ENCODE measurements around the gene HNRNPA1L2. TPM values are rescaled to one million over a fixed set of nuclear protein-coding genes. Genes with fewer than 3 reads are reported as not detected.

The HNRNPA1L2 gene
- total and polyA plus RNA-seq, 12 donors = 1.7 to 9.1 (median 3.5) TPM

DNA sequence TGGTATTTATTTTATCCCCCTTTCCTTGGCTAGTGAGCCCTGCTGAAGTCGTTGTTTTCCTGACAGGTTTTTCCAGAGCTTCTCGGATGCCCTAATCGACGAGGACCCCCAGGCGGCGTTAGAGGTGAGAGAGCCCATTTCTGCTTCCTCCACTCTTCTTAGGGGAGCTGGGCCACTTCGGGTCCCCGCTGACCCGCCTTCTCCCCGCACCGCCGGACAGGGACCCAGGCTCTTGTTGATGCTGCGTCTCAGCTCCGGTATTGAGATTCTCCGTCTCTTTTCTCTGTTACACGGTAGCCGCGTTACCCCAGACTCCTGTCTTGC lies 10.7 kb downstream of the HNRNPA1L2 start:
- TF ChIP-seq CTCF (IDR thresholded peaks at IDR 0.05) = peak in 4 of 9 donors; percentile 1 to 34 (median 20)
- Histone ChIP-seq H3K4me1 (peaks cover 0 to 51% (median 42%) of the 10 kb centered on the region in 9 donors), H3K36me3 (peaks cover 0 to 30% (median 3%) of the 10 kb centered on the region in 9 donors), H3K27ac (peak overlapping the region; percentile 86 to 98 (median 97)), H3K9me3 (no peaks in the 10 kb centered on the region), H3K4me3 (peak overlapping the region; percentile 57 to 84 (median 74)), H3K27me3 (no peaks in the 10 kb centered on the region)
- ATAC-seq = peak; percentile 1 to 32 (median 19)
- DNase-seq = no peak
- intact Hi-C loops (cut with DNase I) = loop anchor here in 6 of 10 donors (1.0 to 10.0 kb wide), 4 partner anchors 36 to 198 kb away; partner anchors contain the start of genes CKAP2 (in 1 of the 6) and VPS36 (in 1 of the 6)
- 0% methylated on average over 18 of the region's 18 CpGs for whole genome bisulfite sequencing, 2 donors

DNA sequence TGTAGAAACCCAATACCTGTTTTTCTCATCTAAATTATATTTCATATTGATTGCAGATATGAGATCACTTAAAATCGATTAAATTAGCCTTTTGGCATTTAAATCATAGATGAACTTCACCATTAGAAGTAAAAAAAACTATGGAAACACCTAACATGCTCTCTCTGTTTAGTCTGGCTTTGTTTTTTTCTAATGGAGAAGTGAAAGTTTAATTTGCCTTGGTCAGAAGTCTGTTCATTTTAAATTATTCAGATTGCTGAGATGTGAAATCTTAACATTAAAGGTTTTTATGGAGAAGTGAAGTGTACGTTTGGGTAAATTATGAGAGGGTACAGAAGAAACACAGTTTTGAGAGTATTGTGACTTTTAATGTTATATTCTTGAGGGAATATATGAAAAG lies 17.1 kb downstream of the HNRNPA1L2 start:
- 90 to 92% methylated on average over 2 of the region's 2 CpGs for WGBS, 2 donors
- H3K9me3 ChIP-seq = no peaks in the 10 kb centered on the region
- no peak for ATAC-seq
- H3K36me3 ChIP-seq = peaks cover 0 to 77% (median 32%) of the 10 kb centered on the region in 9 donors
- no peak for DNase-seq
- H3K27me3 ChIP-seq = no peaks in the 10 kb centered on the region
- peaks cover 0 to 28% (median 23%) of the 10 kb centered on the region in 9 donors for H3K4me1 ChIP-seq
- intact Hi-C loops (cut with DNase I) = loop anchor here in 1 of 10 donors (10.0 kb wide), 1 partner anchor 205 kb away; the partner anchor contains the start of genes CKAP2 and VPS36
- H3K4me3 ChIP-seq = no peak overlapping the region
- no peak overlapping the region for H3K27ac ChIP-seq
- TF ChIP-seq CTCF (IDR thresholded peaks at IDR 0.05) = no peak

DNA sequence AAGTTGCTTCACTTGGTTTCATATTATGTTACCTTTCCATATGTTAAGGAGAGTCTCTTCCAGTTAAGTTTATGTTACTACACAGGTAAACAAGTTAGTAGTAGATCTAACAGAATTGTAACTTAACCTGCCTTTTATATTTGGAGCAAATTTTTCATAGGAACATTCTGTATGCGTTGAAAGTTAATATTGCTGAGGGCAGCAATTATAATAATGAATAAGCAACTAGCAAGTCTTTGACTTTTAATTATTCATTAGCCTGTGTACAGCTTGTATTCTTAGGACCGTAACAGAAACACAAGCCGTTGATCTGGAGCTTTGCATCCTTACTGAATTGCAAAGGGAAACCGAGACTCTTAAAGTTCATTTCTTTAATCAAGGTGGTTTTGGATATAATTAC lies 22.0 kb downstream of the HNRNPA1L2 start:
- Histone ChIP-seq H3K27ac (no peak overlapping the region), H3K4me1 (peaks cover 0 to 3% (median 0%) of the 10 kb centered on the region in 9 donors), H3K36me3 (peaks cover 0 to 99% (median 57%) of the 10 kb centered on the region in 9 donors), H3K4me3 (no peak overlapping the region), H3K9me3 (no peaks in the 10 kb centered on the region), H3K27me3 (no peaks in the 10 kb centered on the region)
- DNase-seq = no peak
- ATAC-seq = no peak
- intact Hi-C loops (cut with DNase I) = loop anchor here in 2 of 10 donors (10.0 kb wide), 1 partner anchor 141 kb away; no protein-coding TSS in a partner anchor
- WGBS, 2 donors = 96 to 97% methylated on average over 4 of the region's 4 CpGs
- TF ChIP-seq CTCF (IDR thresholded peaks at IDR 0.05) = no peak

GRCh38 chr13:52665325-52665724 lies 23.1 kb downstream of the HNRNPA1L2 start:
- ATAC-seq (no peak), DNase-seq (no peak)
- H3K27me3 ChIP-seq = no peaks in the 10 kb centered on the region
- H3K4me3 ChIP-seq = no peak overlapping the region
- H3K36me3 ChIP-seq = peaks cover 0 to 99% (median 52%) of the 10 kb centered on the region in 9 donors
- H3K4me1 ChIP-seq = peaks cover 0 to 3% (median 0%) of the 10 kb centered on the region in 9 donors
- no peaks in the 10 kb centered on the region for H3K9me3 ChIP-seq
- H3K27ac ChIP-seq = no peak overlapping the region
- peak in 8 of 9 donors; percentile 10 to 61 (median 47) for TF ChIP-seq CTCF (IDR thresholded peaks at IDR 0.05)
- intact Hi-C loops (cut with DNase I) = loop anchor here in 2 of 10 donors (10.0 kb wide), 1 partner anchor 139 kb away; no protein-coding TSS in a partner anchor

All from heart right ventricle (tissue), 16 donors.